ENCODE data around the gene RPA1. TPM values are rescaled to one million over a fixed set of nuclear protein-coding genes. Genes with fewer than 3 reads are reported as not detected.

Gene RPA1
- total and polyA plus RNA-seq, 2 of the 4 experiments (the other 2 are of a cell fraction) = 38.4 to 48.2 TPM

- peaks cover 39% of the 10 kb centered on the region for H3K27me3 ChIP-seq (ENCODE audit: control insufficient read depth, insufficient read depth, low read length)
- H3K4me3 ChIP-seq (ENCODE audit: insufficient read depth, low read depth, low read length) = no peak overlapping the region
- H3K27ac ChIP-seq (ENCODE audit: insufficient read depth, low read length) = no peak overlapping the region
- H4K20me1 ChIP-seq (ENCODE audit: insufficient read depth, low read length) = no peaks in the 10 kb centered on the region; the same call in 1 of the 2 replicates
- H3K18ac ChIP-seq (ENCODE audit: low read depth, low read length) = no peak overlapping the region
- no peaks in the 10 kb centered on the region for H3K79me1 ChIP-seq (ENCODE audit: low read depth in 1 of 2, low read length in 2 of 2)
- no peak overlapping the region for H4K8ac ChIP-seq (ENCODE audit: low read depth in 2 of 2, low read length in 2 of 2)
- H3K56ac ChIP-seq (ENCODE audit: extremely low read depth, insufficient read depth, low read length) = no peak overlapping the region
- peak overlapping the region; percentile 43 for H2AFZ ChIP-seq (replicated peaks; ENCODE audit: low read length, poor library complexity)
- POLR2A ChIA-PET (ENCODE audit: unreplicated experiment) = no interaction called here
- BruUV-seq (replicated peaks) = no TSS peak
- no peak overlapping the region for H2BK5ac ChIP-seq (ENCODE audit: low read depth, low read length, poor library complexity, severe bottlenecking)
- no peak for DNase-seq
- H3K36me3 ChIP-seq (ENCODE audit: control insufficient read depth, insufficient read depth, low read length) = no peaks in the 10 kb centered on the region
- no peak overlapping the region for H4K5ac ChIP-seq (ENCODE audit: low read depth, low read length)
- no peak overlapping the region for H2AK9ac ChIP-seq (replicated peaks; ENCODE audit: low read depth, low read length, poor library complexity)
- 0 out of 2 replicates have a peak, but pooled peaks cover 4% of the 10 kb centered on the region for H3K9me1 ChIP-seq (ENCODE audit: insufficient read depth, low read length)
- WGBS, 2 experiments (ENCODE audit: extremely low coverage in 2 of 2, insufficient read length in 1 of 2) = 74% methylated on average over 5 of the region's 21 CpGs; no CpG with 5 or more reads in 1 of the 2 experiments
- CTCF ChIA-PET = no interaction called here
- TF ChIP-seq RFX5 (IDR thresholded peaks at IDR 0.05; ENCODE audit: low read depth, low read length) (no peak), POLR2A (IDR thresholded peaks at IDR 0.05; ENCODE audit: low read depth, low read length) (no peak), RAD21 (IDR thresholded peaks at IDR 0.05; ENCODE audit: low read length) (no peak), NFE2L2 (IDR thresholded peaks at IDR 0.05; ENCODE audit: low read depth, low read length) (no peak), FOS (IDR thresholded peaks at IDR 0.05; ENCODE audit: low read depth, low read length) (no peak), USF2 (IDR thresholded peaks at IDR 0.05; ENCODE audit: low read depth, low read length) (no peak), RCOR1 (IDR thresholded peaks at IDR 0.05; ENCODE audit: insufficient replicate concordance, low read length) (no peak)
- intact Hi-C loops (cut with micrococcal nuclease) (no loop called here), in situ Hi-C loops (cut with MboI; ENCODE audit: low sequenced_read_pairs) (no loop called here), dilution Hi-C loops (cut with HindIII; ENCODE audit: low sequenced_read_pairs, unreplicated experiment) (no loop called here)
- H3K4me2 ChIP-seq (ENCODE audit: low read depth, low read length) = no peak overlapping the region
- no peaks in the 10 kb centered on the region for H3K9me3 ChIP-seq (ENCODE audit: control insufficient read depth, insufficient read depth, low read length)
- peaks cover 2% of the 10 kb centered on the region; the same call in 1 of the 2 replicates for H3K4me1 ChIP-seq (ENCODE audit: control insufficient read depth, insufficient read depth, low read length)
- no peak overlapping the region for H2BK15ac ChIP-seq (ENCODE audit: low read depth, low read length)
- no peak overlapping the region for H2AK5ac ChIP-seq (ENCODE audit: low read depth, low read length)
- H4K91ac ChIP-seq (ENCODE audit: insufficient read depth, low read depth, low read length) = no peak overlapping the region
- H3K14ac ChIP-seq (replicated peaks; ENCODE audit: low read depth, low read length) = no peak overlapping the region
- no peak overlapping the region for H2BK120ac ChIP-seq (ENCODE audit: low read depth, low read length)
- ATAC-seq (ENCODE audit: low read depth) = no peak
- no peak overlapping the region for H3K9ac ChIP-seq (ENCODE audit: low read depth, low read length)
- no peak overlapping the region for H3K23ac ChIP-seq (ENCODE audit: low read depth, low read length)
- H3K4ac ChIP-seq (ENCODE audit: low read depth, low read length) = no peak overlapping the region
- no peak overlapping the region for H2BK20ac ChIP-seq (ENCODE audit: low read depth, low read length)
Measured at GRCh38 chr17:1942666-1943435, 113.0 kb downstream of the RPA1 start.

Data from IMR-90 (cell line).